Measurements from ENCODE around the gene PNMA6A. TPM values are rescaled to one million over a fixed set of nuclear protein-coding genes. Genes with fewer than 3 reads are reported as not detected.
"Not testable (repeated sequence)": the region's sequence is repeated elsewhere in the genome, so short reads cannot be mapped to it uniquely, and the experiment has no call there.

PNMA6A gene
- polyA plus RNA-seq, 1 donor (not counting 4 experiments of a cell fraction or from before 2014, with no cell fraction given), result 0.16 TPM

DNA sequence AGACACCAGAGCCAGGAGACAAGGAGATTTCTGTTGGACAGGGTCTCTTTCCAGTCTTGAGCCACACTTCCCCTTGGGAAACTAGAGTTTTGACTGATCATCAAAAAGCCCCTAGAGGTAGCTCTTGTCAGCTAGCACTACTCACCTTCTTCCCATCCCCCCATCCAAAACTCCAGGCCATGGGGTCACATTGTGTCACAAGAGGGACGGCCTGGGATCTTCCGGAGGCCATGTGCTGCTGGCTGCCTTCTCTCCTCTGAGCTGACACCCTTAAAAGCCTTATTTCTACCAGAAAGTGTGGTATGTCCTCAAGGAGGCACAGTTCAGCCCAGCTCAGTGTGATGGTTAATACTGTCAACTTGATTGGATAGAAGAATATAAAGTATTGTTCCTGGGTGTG lies 8.2 kb upstream of the PNMA6A start:
- Histone ChIP-seq H3K9me3 (ENCODE audit: control insufficient read depth, low read depth, low read length) (no peaks in the 10 kb centered on the region), H3K9me1 (ENCODE audit: control insufficient read depth, extremely low read depth, insufficient read depth, low read length) (no peaks in the 10 kb centered on the region), H3K79me2 (ENCODE audit: control insufficient read depth, insufficient read depth, low read length) (no peaks in the 10 kb centered on the region), H3K4me3 (ENCODE audit: control insufficient read depth in 2 of 3, extremely low read depth in 1 of 3, insufficient read depth in 2 of 3, low read depth in 1 of 3, low read length in 3 of 3) (no peak overlapping the region), H3K36me3 (ENCODE audit: control insufficient read depth in 2 of 2, extremely low read depth in 1 of 2, insufficient read depth in 2 of 2, low read length in 2 of 2) (no peaks in the 10 kb centered on the region), H3K9ac (ENCODE audit: control insufficient read depth, extremely low read depth, insufficient read depth, low read length) (no peak overlapping the region), H3K27me3 (ENCODE audit: control insufficient read depth, extremely low read depth, insufficient read depth, low read length) (no peaks in the 10 kb centered on the region), H3K4me1 (ENCODE audit: control insufficient read depth, extremely low read depth, insufficient read depth, low read length) (peaks cover 3% of the 10 kb centered on the region), H2AFZ (ENCODE audit: control insufficient read depth, low read length) (no peak overlapping the region), H3K27ac (ENCODE audit: control insufficient read depth, insufficient read depth, low read length) (no peak overlapping the region), H4K20me1 (ENCODE audit: control insufficient read depth, extremely low read depth, insufficient read depth, low read length) (no peaks in the 10 kb centered on the region), H3K4me2 (ENCODE audit: control insufficient read depth, extremely low read depth, insufficient read depth, low read depth, low read length) (no peak overlapping the region)
- DNase-seq (ENCODE audit: low read depth, low spot score) (no peak), FAIRE-seq (no peak)
- dilution Hi-C loops (cut with MboI; ENCODE audit: extremely low pct_ligation_motif_present, low sequenced_read_pairs), result no loop called here
- TF ChIP-seq EZH2 (IDR thresholded peaks at IDR 0.05; ENCODE audit: low read length), result no peak
- TF ChIP-seq, protein P1, sequence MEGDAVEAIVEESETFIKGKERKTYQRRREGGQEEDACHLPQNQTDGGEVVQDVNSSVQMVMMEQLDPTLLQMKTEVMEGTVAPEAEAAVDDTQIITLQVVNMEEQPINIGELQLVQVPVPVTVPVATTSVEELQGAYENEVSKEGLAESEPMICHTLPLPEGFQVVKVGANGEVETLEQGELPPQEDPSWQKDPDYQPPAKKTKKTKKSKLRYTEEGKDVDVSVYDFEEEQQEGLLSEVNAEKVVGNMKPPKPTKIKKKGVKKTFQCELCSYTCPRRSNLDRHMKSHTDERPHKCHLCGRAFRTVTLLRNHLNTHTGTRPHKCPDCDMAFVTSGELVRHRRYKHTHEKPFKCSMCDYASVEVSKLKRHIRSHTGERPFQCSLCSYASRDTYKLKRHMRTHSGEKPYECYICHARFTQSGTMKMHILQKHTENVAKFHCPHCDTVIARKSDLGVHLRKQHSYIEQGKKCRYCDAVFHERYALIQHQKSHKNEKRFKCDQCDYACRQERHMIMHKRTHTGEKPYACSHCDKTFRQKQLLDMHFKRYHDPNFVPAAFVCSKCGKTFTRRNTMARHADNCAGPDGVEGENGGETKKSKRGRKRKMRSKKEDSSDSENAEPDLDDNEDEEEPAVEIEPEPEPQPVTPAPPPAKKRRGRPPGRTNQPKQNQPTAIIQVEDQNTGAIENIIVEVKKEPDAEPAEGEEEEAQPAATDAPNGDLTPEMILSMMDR (optimal IDR thresholded peaks at IDR 0.05 in 1 of 3, IDR thresholded peaks at IDR 0.05 in 1 of 3, conservative IDR thresholded peaks at IDR 0.05 in 1 of 3; ENCODE audit: extremely low read depth in 1 of 3, insufficient read depth in 2 of 3, low read length in 3 of 3), result no peak

DNA sequence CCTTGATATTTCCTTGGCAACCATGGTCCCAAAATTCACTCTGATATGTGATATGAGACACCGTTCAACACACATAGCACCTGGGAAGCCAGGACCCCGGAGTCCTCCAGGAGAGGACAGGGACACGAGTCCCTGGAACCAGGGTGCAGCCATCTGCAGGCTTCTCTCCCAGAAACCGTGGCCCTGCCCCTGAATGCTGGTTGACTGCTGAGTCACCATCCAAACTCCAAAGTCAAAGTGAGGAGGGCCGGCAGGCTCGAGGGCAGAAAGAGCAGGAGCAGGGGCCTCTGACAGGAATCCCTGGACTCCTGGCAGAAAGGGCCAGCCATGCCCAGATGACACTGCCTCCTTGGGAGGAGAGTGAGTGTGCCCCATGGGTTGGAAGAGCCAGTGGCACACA lies 6.9 kb upstream of the PNMA6A start:
- Histone ChIP-seq H3K4me2 (ENCODE audit: control insufficient read depth, extremely low read depth, insufficient read depth, low read depth, low read length) (no peak overlapping the region), H3K79me2 (ENCODE audit: control insufficient read depth, insufficient read depth, low read length) (no peaks in the 10 kb centered on the region), H3K9ac (ENCODE audit: control insufficient read depth, extremely low read depth, insufficient read depth, low read length) (no peak overlapping the region), H2AFZ (ENCODE audit: control insufficient read depth, low read length) (no peak overlapping the region), H3K4me3 (ENCODE audit: control insufficient read depth in 2 of 3, extremely low read depth in 1 of 3, insufficient read depth in 2 of 3, low read depth in 1 of 3, low read length in 3 of 3) (no peak overlapping the region), H3K9me1 (ENCODE audit: control insufficient read depth, extremely low read depth, insufficient read depth, low read length) (no peaks in the 10 kb centered on the region), H3K4me1 (ENCODE audit: control insufficient read depth, extremely low read depth, insufficient read depth, low read length) (peaks cover 3% of the 10 kb centered on the region), H3K27ac (ENCODE audit: control insufficient read depth, insufficient read depth, low read length) (no peak overlapping the region), H3K9me3 (ENCODE audit: control insufficient read depth, low read depth, low read length) (no peaks in the 10 kb centered on the region), H3K36me3 (ENCODE audit: control insufficient read depth in 2 of 2, extremely low read depth in 1 of 2, insufficient read depth in 2 of 2, low read length in 2 of 2) (no peaks in the 10 kb centered on the region), H4K20me1 (ENCODE audit: control insufficient read depth, extremely low read depth, insufficient read depth, low read length) (no peaks in the 10 kb centered on the region), H3K27me3 (ENCODE audit: control insufficient read depth, extremely low read depth, insufficient read depth, low read length) (no peaks in the 10 kb centered on the region)
- dilution Hi-C loops (cut with MboI; ENCODE audit: extremely low pct_ligation_motif_present, low sequenced_read_pairs), result no loop called here
- no peak for DNase-seq (ENCODE audit: low read depth, low spot score)
- TF ChIP-seq, protein P1 (optimal IDR thresholded peaks at IDR 0.05 in 1 of 3, IDR thresholded peaks at IDR 0.05 in 1 of 3, conservative IDR thresholded peaks at IDR 0.05 in 1 of 3; ENCODE audit: extremely low read depth in 1 of 3, insufficient read depth in 2 of 3, low read length in 3 of 3), result no peak
- TF ChIP-seq EZH2 (IDR thresholded peaks at IDR 0.05; ENCODE audit: low read length), result no peak
- no peak for FAIRE-seq

GRCh38 chrX:153066402-153066801 lies 5.9 kb upstream of the PNMA6A start:
- H3K4me3 ChIP-seq (ENCODE audit: control insufficient read depth in 2 of 3, extremely low read depth in 1 of 3, insufficient read depth in 2 of 3, low read depth in 1 of 3, low read length in 3 of 3); H3K27ac ChIP-seq (ENCODE audit: control insufficient read depth, insufficient read depth, low read length); H2AFZ ChIP-seq (ENCODE audit: control insufficient read depth, low read length); H3K4me2 ChIP-seq (ENCODE audit: control insufficient read depth, extremely low read depth, insufficient read depth, low read depth, low read length); H3K4me1 ChIP-seq (ENCODE audit: control insufficient read depth, extremely low read depth, insufficient read depth, low read length); DNase-seq (ENCODE audit: low read depth, low spot score); H3K9me3 ChIP-seq (ENCODE audit: control insufficient read depth, low read depth, low read length); dilution Hi-C loops (cut with MboI; ENCODE audit: extremely low pct_ligation_motif_present, low sequenced_read_pairs); H3K9me1 ChIP-seq (ENCODE audit: control insufficient read depth, extremely low read depth, insufficient read depth, low read length); FAIRE-seq; H4K20me1 ChIP-seq (ENCODE audit: control insufficient read depth, extremely low read depth, insufficient read depth, low read length); H3K27me3 ChIP-seq (ENCODE audit: control insufficient read depth, extremely low read depth, insufficient read depth, low read length); H3K79me2 ChIP-seq (ENCODE audit: control insufficient read depth, insufficient read depth, low read length); H3K9ac ChIP-seq (ENCODE audit: control insufficient read depth, extremely low read depth, insufficient read depth, low read length); H3K36me3 ChIP-seq (ENCODE audit: control insufficient read depth in 2 of 2, extremely low read depth in 1 of 2, insufficient read depth in 2 of 2, low read length in 2 of 2): not testable (repeated sequence)

GRCh38 chrX:153073331-153073730 lies 1.1 kb downstream of the PNMA6A start:
- H3K27me3 ChIP-seq (ENCODE audit: control insufficient read depth, extremely low read depth, insufficient read depth, low read length); H3K9ac ChIP-seq (ENCODE audit: control insufficient read depth, extremely low read depth, insufficient read depth, low read length); H3K9me1 ChIP-seq (ENCODE audit: control insufficient read depth, extremely low read depth, insufficient read depth, low read length); H3K36me3 ChIP-seq (ENCODE audit: control insufficient read depth in 2 of 2, extremely low read depth in 1 of 2, insufficient read depth in 2 of 2, low read length in 2 of 2); FAIRE-seq; H3K4me2 ChIP-seq (ENCODE audit: control insufficient read depth, extremely low read depth, insufficient read depth, low read depth, low read length); dilution Hi-C loops (cut with MboI; ENCODE audit: extremely low pct_ligation_motif_present, low sequenced_read_pairs); H3K27ac ChIP-seq (ENCODE audit: control insufficient read depth, insufficient read depth, low read length); H4K20me1 ChIP-seq (ENCODE audit: control insufficient read depth, extremely low read depth, insufficient read depth, low read length); H3K4me1 ChIP-seq (ENCODE audit: control insufficient read depth, extremely low read depth, insufficient read depth, low read length); DNase-seq (ENCODE audit: low read depth, low spot score); H3K9me3 ChIP-seq (ENCODE audit: control insufficient read depth, low read depth, low read length); H3K79me2 ChIP-seq (ENCODE audit: control insufficient read depth, insufficient read depth, low read length); H2AFZ ChIP-seq (ENCODE audit: control insufficient read depth, low read length); H3K4me3 ChIP-seq (ENCODE audit: control insufficient read depth in 2 of 3, extremely low read depth in 1 of 3, insufficient read depth in 2 of 3, low read depth in 1 of 3, low read length in 3 of 3): not testable (repeated sequence)

All from keratinocyte (primary cell).